ENCODE results near the gene RENBP.

The RENBP gene

GRCh38 chrX:153933748-153934147 lies 10.7 kb downstream of the RENBP start:
- DNase-seq (ENCODE audit: low read depth): no peak

GRCh38 chrX:153932220-153932915 lies 12.1 kb downstream of the RENBP start:
- DNase-seq (ENCODE audit: low read depth): no peak

GRCh38 chrX:153931748-153932147 lies 12.7 kb downstream of the RENBP start:
- DNase-seq (ENCODE audit: low read depth): no peak

GRCh38 chrX:153931151-153931550 lies 13.3 kb downstream of the RENBP start:
- no peak for DNase-seq (ENCODE audit: low read depth)

GRCh38 chrX:153930011-153930910 lies 14.2 kb downstream of the RENBP start:
- DNase-seq (ENCODE audit: low read depth): no peak

- no peak for DNase-seq (ENCODE audit: low read depth)
Measured at GRCh38 chrX:153929576-153929975, 14.9 kb downstream of the RENBP start.

GRCh38 chrX:153928846-153929245 lies 15.6 kb downstream of the RENBP start:
- DNase-seq (ENCODE audit: low read depth): no peak

- peak; percentile 69 for DNase-seq (ENCODE audit: low read depth)
Measured at GRCh38 chrX:153927922-153928760, 16.3 kb downstream of the RENBP start.

- no peak for DNase-seq (ENCODE audit: low read depth)
Measured at GRCh38 chrX:153927672-153927921, 16.8 kb downstream of the RENBP start.

GRCh38 chrX:153926858-153927671 lies 17.4 kb downstream of the RENBP start:
- no peak for DNase-seq (ENCODE audit: low read depth)

- no peak for DNase-seq (ENCODE audit: low read depth)
Measured at GRCh38 chrX:153926552-153926857, 17.9 kb downstream of the RENBP start.

- no peak for DNase-seq (ENCODE audit: low read depth)
Measured at GRCh38 chrX:153925739-153926551, 18.5 kb downstream of the RENBP start, which contains the start of gene ARHGAP4. ARHGAP4 (minus strand) TSS chrX:153926264; CDS start chrX:153926202, 62 bp downstream.

GRCh38 chrX:153925387-153925738 lies 19.1 kb downstream of the RENBP start:
- DNase-seq (ENCODE audit: low read depth): no peak

GRCh38 chrX:153924149-153924861 lies 20.1 kb downstream of the RENBP start:
- no peak for DNase-seq (ENCODE audit: low read depth)

GRCh38 chrX:153922932-153923857 lies 21.2 kb downstream of the RENBP start:
- no peak for DNase-seq (ENCODE audit: low read depth)

- no peak for DNase-seq (ENCODE audit: low read depth)
Measured at GRCh38 chrX:153921511-153922446, 22.7 kb downstream of the RENBP start.

- DNase-seq (ENCODE audit: low read depth): no peak
Measured at GRCh38 chrX:153921070-153921469, 23.4 kb downstream of the RENBP start.

- DNase-seq (ENCODE audit: low read depth): no peak
Measured at GRCh38 chrX:153920546-153920945, 23.9 kb downstream of the RENBP start.
